NOMO-1 treated with dmso at 0.1 percent for 144 hours (cell line): ENCODE data around the gene SH3GL1.

Experiments
- DNase-seq: peaks from one replicate; lab custom pipeline; 2025; ENCODE audit not compliant: unreplicated experiment; lab: John Stamatoyannopoulos, UW

Gene SH3GL1

GRCh38 chr19:4401769-4402170 is 1.4 kb upstream of the SH3GL1 start:
- DNase-seq, result no peak

GRCh38 chr19:4399812-4400134 is 574 bp downstream of the SH3GL1 start:
- DNase-seq, result no peak

GRCh38 chr19:4396949-4397783 is 3.2 kb downstream of the SH3GL1 start:
- no peak for DNase-seq

GRCh38 chr19:4393947-4394590 is 6.3 kb downstream of the SH3GL1 start:
- no peak for DNase-seq

- no peak for DNase-seq
Observed at GRCh38 chr19:4391701-4392483, 8.5 kb downstream of the SH3GL1 start.

GRCh38 chr19:4391306-4391693 is 9.0 kb downstream of the SH3GL1 start:
- DNase-seq, result no peak

GRCh38 chr19:4390567-4391305 is 9.6 kb downstream of the SH3GL1 start:
- no peak for DNase-seq

- no peak for DNase-seq
Observed at GRCh38 chr19:4390017-4390566, 10.3 kb downstream of the SH3GL1 start.

GRCh38 chr19:4389511-4390016 is 10.8 kb downstream of the SH3GL1 start:
- DNase-seq, result no peak

GRCh38 chr19:4389064-4389375 is 11.3 kb downstream of the SH3GL1 start:
- no peak for DNase-seq

GRCh38 chr19:4388337-4389063 is 11.8 kb downstream of the SH3GL1 start:
- no peak for DNase-seq

GRCh38 chr19:4386041-4386782 is 14.1 kb downstream of the SH3GL1 start:
- DNase-seq, result no peak

GRCh38 chr19:4385291-4386040 is 14.9 kb downstream of the SH3GL1 start:
- no peak for DNase-seq

GRCh38 chr19:4380254-4380727 is 20.1 kb downstream of the SH3GL1 start:
- DNase-seq, result no peak

GRCh38 chr19:4379383-4380253 is 20.7 kb downstream of the SH3GL1 start:
- DNase-seq, result no peak

- no peak for DNase-seq
Observed at GRCh38 chr19:4378886-4379285, 21.5 kb downstream of the SH3GL1 start.

GRCh38 chr19:4376991-4377781 is 23.2 kb downstream of the SH3GL1 start:
- no peak for DNase-seq
